Measurements from ENCODE around the gene RPS24.

DNA sequence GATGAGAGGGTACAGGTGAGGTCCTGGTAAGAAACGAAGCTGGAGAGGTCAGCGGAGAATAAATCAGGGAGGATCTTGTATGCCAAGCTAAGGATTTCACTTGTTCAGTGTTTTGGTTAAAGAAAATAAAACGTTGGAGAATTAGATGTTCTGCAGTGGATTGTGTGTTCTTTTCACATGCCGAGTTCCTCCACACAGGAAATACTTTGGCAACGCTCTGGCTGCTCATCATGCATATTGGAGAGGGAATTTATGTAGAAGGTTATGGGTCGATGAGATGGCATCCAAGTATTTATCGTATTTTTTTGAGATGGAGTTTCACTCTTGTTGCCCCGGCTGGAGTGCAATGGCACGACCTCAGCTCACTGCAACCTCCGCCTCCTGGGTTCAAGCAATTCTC is 11.0 kb downstream of the RPS24 start:
- TF ChIP-seq ZBTB43 (CRISPR knock-in tag; IDR thresholded peaks at IDR 0.05) (no peak), ZSCAN29 (IDR thresholded peaks at IDR 0.05) (no peak), ARHGAP35 (IDR thresholded peaks at IDR 0.05; ENCODE audit: partially characterized antibody) (no peak), HDAC2 (IDR thresholded peaks at IDR 0.05) (no peak), RAD21 (CRISPR knock-in tag; conservative IDR thresholded peaks at IDR 0.05 in 1 of 2, IDR thresholded peaks at IDR 0.05 in 1 of 2) (no peak), CTCF (IDR thresholded peaks at IDR 0.05 in 2 of 3, conservative IDR thresholded peaks at IDR 0.05 in 1 of 3; ENCODE audit: insufficient read depth in 2 of 3, low read depth in 1 of 3, low read length in 3 of 3) (no peak)

Measured in K562 (cell line).